HFF-Myc (cell line): ENCODE results near the gene TTC3.

Experiments
- DNase-seq: peaks from one replicate; pipeline ENCODE4 v3.0.0-alpha.2; 2011; ENCODE audit warnings: low read depth; ENCODE audit errors: extremely low read depth
- H3K4me3 ChIP-seq: replicated peaks from 2 replicates; pipeline ENCODE4 v1.5.1; 2011; ENCODE audit warnings: low read depth, mild to moderate bottlenecking, control low read depth, low read length
- TF ChIP-seq, protein P1 (sequence below): IDR thresholded peaks from 2 replicates; pipeline ENCODE4 v1.5.1; 2012; ENCODE audit warnings: mild to moderate bottlenecking, low read depth, low read length, control low read depth; ENCODE audit errors: missing control alignments

Gene TTC3

GRCh38 chr21:37060296-37060695 lies 12.8 kb upstream of the TTC3 start:
- TF ChIP-seq, protein P1, sequence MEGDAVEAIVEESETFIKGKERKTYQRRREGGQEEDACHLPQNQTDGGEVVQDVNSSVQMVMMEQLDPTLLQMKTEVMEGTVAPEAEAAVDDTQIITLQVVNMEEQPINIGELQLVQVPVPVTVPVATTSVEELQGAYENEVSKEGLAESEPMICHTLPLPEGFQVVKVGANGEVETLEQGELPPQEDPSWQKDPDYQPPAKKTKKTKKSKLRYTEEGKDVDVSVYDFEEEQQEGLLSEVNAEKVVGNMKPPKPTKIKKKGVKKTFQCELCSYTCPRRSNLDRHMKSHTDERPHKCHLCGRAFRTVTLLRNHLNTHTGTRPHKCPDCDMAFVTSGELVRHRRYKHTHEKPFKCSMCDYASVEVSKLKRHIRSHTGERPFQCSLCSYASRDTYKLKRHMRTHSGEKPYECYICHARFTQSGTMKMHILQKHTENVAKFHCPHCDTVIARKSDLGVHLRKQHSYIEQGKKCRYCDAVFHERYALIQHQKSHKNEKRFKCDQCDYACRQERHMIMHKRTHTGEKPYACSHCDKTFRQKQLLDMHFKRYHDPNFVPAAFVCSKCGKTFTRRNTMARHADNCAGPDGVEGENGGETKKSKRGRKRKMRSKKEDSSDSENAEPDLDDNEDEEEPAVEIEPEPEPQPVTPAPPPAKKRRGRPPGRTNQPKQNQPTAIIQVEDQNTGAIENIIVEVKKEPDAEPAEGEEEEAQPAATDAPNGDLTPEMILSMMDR, result no peak
- DNase-seq, result peak; percentile 95
- H3K4me3 ChIP-seq, result no peak overlapping the region

DNA sequence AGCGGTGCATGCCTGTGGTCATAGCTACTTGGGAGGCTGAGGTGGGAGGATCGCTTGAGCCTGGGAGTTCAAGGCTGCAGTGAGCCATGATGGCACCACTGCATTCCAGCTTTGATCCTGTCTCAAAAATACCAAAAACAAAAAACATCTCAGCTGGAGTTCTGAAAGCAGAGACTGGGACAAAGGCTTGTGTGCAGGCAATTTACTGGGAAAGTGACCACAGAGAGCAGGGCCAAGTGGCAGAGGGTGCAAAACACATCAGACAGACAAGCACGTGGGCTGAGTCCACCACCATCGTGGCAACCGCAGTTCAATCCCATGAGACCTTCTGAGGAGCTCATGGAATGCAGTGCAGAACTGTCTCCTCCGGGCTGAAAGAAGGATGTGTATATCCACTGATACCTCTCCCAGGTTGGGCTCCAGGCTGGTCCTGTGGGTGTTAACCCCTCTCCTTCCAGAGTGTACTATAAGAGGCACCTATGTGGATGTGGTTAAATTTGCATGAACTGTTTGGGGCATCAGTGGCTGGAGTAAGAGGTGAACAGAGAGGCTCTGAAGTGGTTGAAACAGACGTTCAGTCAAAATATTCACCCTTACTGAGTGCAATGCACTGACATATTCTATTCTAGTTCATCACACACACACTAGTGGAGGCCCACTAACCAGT lies 11.0 kb upstream of the TTC3 start:
- no peak overlapping the region for H3K4me3 ChIP-seq
- TF ChIP-seq, protein P1, result no peak
- DNase-seq, result no peak

- no peak overlapping the region for H3K4me3 ChIP-seq
- TF ChIP-seq, protein P1, result no peak
- DNase-seq, result no peak
Measured at GRCh38 chr21:37062593-37062935, 10.5 kb upstream of the TTC3 start.

GRCh38 chr21:37063433-37063832 lies 9.6 kb upstream of the TTC3 start:
- no peak overlapping the region for H3K4me3 ChIP-seq
- TF ChIP-seq, protein P1, result no peak
- no peak for DNase-seq

- H3K4me3 ChIP-seq, result no peak overlapping the region
- TF ChIP-seq, protein P1, result no peak
- DNase-seq, result no peak
Measured at GRCh38 chr21:37064841-37065240, 8.2 kb upstream of the TTC3 start.

- TF ChIP-seq, protein P1, result no peak
- H3K4me3 ChIP-seq, result no peak overlapping the region
- no peak for DNase-seq
Measured at GRCh38 chr21:37065561-37066177, 7.4 kb upstream of the TTC3 start.
